SK-N-SH (cell line): ENCODE results near the gene ARID3A. TPM values are rescaled to one million over a fixed set of nuclear protein-coding genes. Genes with fewer than 3 reads are reported as not detected.

ENCODE experiments used
- CTCF ChIA-PET: fragments of 300-600, 350-600 bp; formaldehyde crosslinking; extraction: SDS; loops from one replicate; lab custom pipeline; 2021; lab: Yijun Ruan, JAX
- POLR2A ChIA-PET: fragments of 350-600 bp; sonication (Branson Sonifier 250); formaldehyde crosslinking; extraction: SDS; loops from one replicate; lab custom pipeline; 2020; ENCODE audit warnings: antibody characterized with exemption, inconsistent platforms; lab: Yijun Ruan, JAX
- DNase-seq: peaks from one replicate; pipeline ENCODE4 v3.0.0; 2012
- H2AFZ ChIP-seq: fragments of 200-600 bp; sonication (generic); 2 replicates; pipeline ENCODE4 v1.8.1; 2016; ENCODE audit warnings: antibody characterized with exemption, mild to moderate bottlenecking, low read depth
- H3F3A ChIP-seq: fragments of 200-600 bp; sonication (generic); replicated peaks from 2 replicates; pipeline ENCODE3; 2016; ENCODE audit warnings: antibody characterized with exemption, mild to moderate bottlenecking; ENCODE audit not compliant: insufficient read depth
- H3K27ac ChIP-seq, 2 experiments: fragments of 200-500 bp in 1 of 2; fragments of 200-600 bp in 1 of 2; sonication (Bioruptor generic) in 1 of 2; sonication (generic), shearing (Covaris generic) in 1 of 2; 2 replicates each; pipeline versions ENCODE4 v1.5.1 to v1.6.1; 2014 to 2016; ENCODE audit warnings: low read depth in 2 of 2, inconsistent platforms in 1 of 2, low read length in 1 of 2, mild to moderate bottlenecking in 1 of 2, mixed read lengths in 1 of 2
- H3K27me3 ChIP-seq: fragments of 200-600 bp; sonication (generic), shearing (Covaris generic); 2 replicates; pipeline ENCODE4 v1.6.1; 2016; ENCODE audit warnings: mixed run types; ENCODE audit not compliant: insufficient read depth
- H3K36me3 ChIP-seq, 2 experiments: fragments of 200-500 bp in 1 of 2; fragments of 200-600 bp in 1 of 2; sonication (Bioruptor generic) in 1 of 2; sonication (generic) in 1 of 2; replicated peaks in 1 of 2; 2 replicates each; pipeline versions ENCODE3 to v1.5.1; 2014 to 2016; ENCODE audit warnings: low read length in 1 of 2, mild to moderate bottlenecking in 1 of 2; ENCODE audit not compliant: insufficient read depth in 2 of 2, control insufficient read depth in 1 of 2
- H3K4me1 ChIP-seq, 2 experiments: fragments of 200-500 bp in 1 of 2; fragments of 200-600 bp in 1 of 2; sonication (Bioruptor generic) in 1 of 2; sonication (generic), shearing (Covaris generic) in 1 of 2; 2 replicates each; pipeline versions ENCODE4 v1.5.1 to v1.6.1; 2014 to 2016; ENCODE audit warnings: low read depth in 1 of 2, low read length in 1 of 2, mixed run types in 1 of 2; ENCODE audit not compliant: insufficient read depth in 2 of 2, control insufficient read depth in 1 of 2
- H3K4me2 ChIP-seq: fragments of 200-600 bp; sonication (generic), shearing (Covaris generic); 2 replicates; pipeline ENCODE4 v1.6.1; 2017; ENCODE audit warnings: mixed run types
- H3K4me3 ChIP-seq, 2 experiments: fragments of 200-500 bp in 1 of 2; fragments of 200-600 bp in 1 of 2; sonication (Bioruptor generic) in 1 of 2; sonication (generic), shearing (Covaris generic) in 1 of 2; 2 replicates each; pipeline versions ENCODE4 v1.5.1 to v1.8.1; 2014 to 2016; ENCODE audit warnings: low read depth in 2 of 2, inconsistent platforms in 1 of 2, low read length in 1 of 2, mild to moderate bottlenecking in 1 of 2, mixed read lengths in 1 of 2, moderate library complexity in 1 of 2
- H3K79me2 ChIP-seq: fragments of 200-600 bp; sonication (generic); 2 replicates; pipeline ENCODE4 v1.8.1; 2017; ENCODE audit warnings: mild to moderate bottlenecking; ENCODE audit not compliant: insufficient read depth
- H3K9ac ChIP-seq: fragments of 200-600 bp; sonication (generic); 2 replicates; pipeline ENCODE4 v1.6.1; 2017; ENCODE audit warnings: mixed run types
- H3K9me2 ChIP-seq: fragments of 200-600 bp; sonication (generic); 2 replicates; pipeline ENCODE4 v1.6.1; 2017; ENCODE audit warnings: mixed run types
- H3K9me3 ChIP-seq: fragments of 200-600 bp; sonication (generic); 2 replicates; pipeline ENCODE4 v1.6.1; 2017; ENCODE audit warnings: mixed run types, mild to moderate bottlenecking, moderate library complexity
- H4K20me1 ChIP-seq: fragments of 200-600 bp; sonication (generic); 2 replicates; pipeline ENCODE4 v1.6.1; 2017; ENCODE audit warnings: mild to moderate bottlenecking, mixed run types; ENCODE audit not compliant: insufficient read depth
- CHD2 ChIP-seq: fragments of 150-350 bp; IDR thresholded peaks from 2 replicates; pipeline ENCODE4 v1.6.1; 2018; ENCODE audit warnings: low read length; ENCODE audit not compliant: partially characterized antibody
- CTCF ChIP-seq: fragments of 200-600 bp; sonication (generic); IDR thresholded peaks from 2 replicates; pipeline ENCODE4 v1.6.1; 2017; ENCODE audit warnings: antibody characterized with exemption, mild to moderate bottlenecking, moderate library complexity
- ELF1 ChIP-seq: IDR thresholded peaks from 2 replicates; pipeline ENCODE4 v1.4.0; 2012
- FOXJ3 ChIP-seq: sonication (generic); formaldehyde crosslinking; IDR thresholded peaks from 2 replicates; pipeline ENCODE4 v1.5.1; 2020; ENCODE audit warnings: mild to moderate bottlenecking, missing genetic modification reagents
- GATA2 ChIP-seq: sonication (generic); formaldehyde crosslinking; IDR thresholded peaks from 2 replicates; pipeline ENCODE4 v1.5.0; 2020; ENCODE audit warnings: mild to moderate bottlenecking, missing genetic modification reagents
- IRF3 ChIP-seq: fragments of 150-350 bp; IDR thresholded peaks from 2 replicates; pipeline ENCODE4 v1.6.1; 2016; ENCODE audit warnings: mild to moderate bottlenecking, low read depth, low read length
- JUND ChIP-seq: IDR thresholded peaks from 2 replicates; pipeline ENCODE4 v1.4.0; 2012
- MEF2A ChIP-seq: IDR thresholded peaks from 2 replicates; pipeline ENCODE4 v1.4.0; 2012; ENCODE audit warnings: low read depth, borderline replicate concordance
- NRF1 ChIP-seq: IDR thresholded peaks from 2 replicates; pipeline ENCODE4 v1.6.1; 2012; ENCODE audit warnings: low read depth, mild to moderate bottlenecking, low read length
- PBX3 ChIP-seq: IDR thresholded peaks from 2 replicates; pipeline ENCODE4; 2012
- POLR2AphosphoS5 ChIP-seq: IDR thresholded peaks from 2 replicates; pipeline ENCODE4 v1.6.1; 2012; ENCODE audit warnings: low read depth, low read length
- RAD21 ChIP-seq: IDR thresholded peaks from 2 replicates; pipeline ENCODE4 v1.6.1; 2012; ENCODE audit warnings: mild to moderate bottlenecking, low read length
- RCOR1 ChIP-seq: fragments of 150-350 bp; IDR thresholded peaks from 2 replicates; pipeline ENCODE4 v1.6.1; 2017; ENCODE audit warnings: antibody characterized with exemption, low read length
- RFX5 ChIP-seq: IDR thresholded peaks from 2 replicates; pipeline ENCODE4 v1.6.1; 2012; ENCODE audit warnings: mild to moderate bottlenecking, improper control_type of control experiment, low read length
- TAF1 ChIP-seq: IDR thresholded peaks from 2 replicates; pipeline ENCODE4 v1.6.1; 2012; ENCODE audit warnings: low read depth, mild to moderate bottlenecking, low read length, moderate library complexity, borderline replicate concordance
- TCF12 ChIP-seq: IDR thresholded peaks from 2 replicates; pipeline ENCODE4 v1.4.0; 2012
- USF2 ChIP-seq: fragments of 150-350 bp; IDR thresholded peaks from 2 replicates; pipeline ENCODE4 v1.6.1; 2017; ENCODE audit warnings: antibody characterized with exemption, low read length, low read depth, borderline replicate concordance
- YY1 ChIP-seq: IDR thresholded peaks from 2 replicates; pipeline ENCODE4 v1.4.0; 2012; ENCODE audit warnings: low read depth, mild to moderate bottlenecking
- WGBS: methylation state at CpG from one replicate; pipeline ENCODE4 v1.1.6; 2017; ENCODE audit warnings: low lambda C conversion rate; 5-methylcytosine and 5-hydroxymethylcytosine counted together
- polyA plus RNA-seq, 3 experiments: library from polyadenylated mRNA; depleted of rRNA; stranded (reverse); fragments of >200 nt; gene quantifications; 2 replicates each; pipeline ENCODE4 v1.2.3, GENCODE V29; 2012

The ARID3A gene
- polyA plus RNA-seq, 1 of the 3 experiments (the other 2 are of a cell fraction), result 8.6 TPM

GRCh38 chr19:953445-954271, 27.8 kb downstream of the ARID3A start:
- ChIA-PET CTCF (no interaction called here), POLR2A (no interaction called here)
- peaks cover 27% of the 10 kb centered on the region; the same call in 1 of the 2 replicates for H4K20me1 ChIP-seq
- no peak overlapping the region for H2AFZ ChIP-seq
- no peak for DNase-seq
- no peak overlapping the region for H3K4me3 ChIP-seq
- WGBS, result 86% methylated on average over 29 of the region's 33 CpGs
- H3K9ac ChIP-seq, result no peak overlapping the region
- H3K9me2 ChIP-seq, result no peaks in the 10 kb centered on the region
- no peaks in the 10 kb centered on the region for H3F3A ChIP-seq
- peaks cover 5 to 21% of the 10 kb centered on the region in 2 experiments; a peak in 2 of 4 replicates for H3K4me1 ChIP-seq
- no peaks in the 10 kb centered on the region for H3K36me3 ChIP-seq
- no peaks in the 10 kb centered on the region for H3K9me3 ChIP-seq
- no peaks in the 10 kb centered on the region for H3K27me3 ChIP-seq
- TF ChIP-seq POLR2AphosphoS5 (no peak), USF2 (no peak), YY1 (no peak), RFX5 (no peak), PBX3 (no peak), JUND (no peak), MEF2A (no peak), FOXJ3 (no peak), CHD2 (no peak), ELF1 (no peak), TAF1 (no peak), CTCF (no peak), RCOR1 (no peak)
- H3K4me2 ChIP-seq, result no peak overlapping the region
- no peak overlapping the region for H3K27ac ChIP-seq
- no peaks in the 10 kb centered on the region for H3K79me2 ChIP-seq

- POLR2A ChIA-PET, result no interaction called here
- Histone ChIP-seq H3F3A (no peaks in the 10 kb centered on the region), H3K36me3 (no peaks in the 10 kb centered on the region), H3K79me2 (no peaks in the 10 kb centered on the region), H3K9me3 (no peaks in the 10 kb centered on the region), H4K20me1 (peaks cover 24% of the 10 kb centered on the region; the same call in 1 of the 2 replicates), H3K4me1 (peaks cover 5 to 21% of the 10 kb centered on the region in 2 experiments; a peak in 2 of 4 replicates), H2AFZ (no peak overlapping the region), H3K27me3 (no peaks in the 10 kb centered on the region), H3K4me2 (no peak overlapping the region), H3K9me2 (no peaks in the 10 kb centered on the region), H3K4me3 (no peak overlapping the region), H3K9ac (no peak overlapping the region), H3K27ac (no peak overlapping the region)
- no peak for TF ChIP-seq USF2
- TF ChIP-seq ELF1, result no peak
- TF ChIP-seq NRF1, result no peak
- TF ChIP-seq IRF3, result no peak
- TF ChIP-seq POLR2AphosphoS5, result no peak
- TF ChIP-seq RAD21, result no peak
- TF ChIP-seq TCF12, result no peak
- no peak for TF ChIP-seq GATA2 (CRISPR knock-in tag)
- TF ChIP-seq CTCF, result no peak
- no peak for TF ChIP-seq RCOR1
- CTCF ChIA-PET, result no interaction called here
- DNase-seq, result no peak
- 90% methylated on average over 12 of the region's 14 CpGs for WGBS
Measured at GRCh38 chr19:954272-954671, 28.4 kb downstream of the ARID3A start.
